ENCODE results near the gene CEMIP2. TPM values are rescaled to one million over a fixed set of nuclear protein-coding genes. Genes with fewer than 3 reads are reported as not detected.
A peak's percentile ranks its signal among the peaks of the same experiment; 100 is the strongest.
"Not testable (repeated sequence)": the region's sequence is repeated elsewhere in the genome, so short reads cannot be mapped to it uniquely, and the experiment has no call there.

The CEMIP2 gene
- total RNA-seq, 1 experiment from 2014 or later, result 14.6 TPM

DNA sequence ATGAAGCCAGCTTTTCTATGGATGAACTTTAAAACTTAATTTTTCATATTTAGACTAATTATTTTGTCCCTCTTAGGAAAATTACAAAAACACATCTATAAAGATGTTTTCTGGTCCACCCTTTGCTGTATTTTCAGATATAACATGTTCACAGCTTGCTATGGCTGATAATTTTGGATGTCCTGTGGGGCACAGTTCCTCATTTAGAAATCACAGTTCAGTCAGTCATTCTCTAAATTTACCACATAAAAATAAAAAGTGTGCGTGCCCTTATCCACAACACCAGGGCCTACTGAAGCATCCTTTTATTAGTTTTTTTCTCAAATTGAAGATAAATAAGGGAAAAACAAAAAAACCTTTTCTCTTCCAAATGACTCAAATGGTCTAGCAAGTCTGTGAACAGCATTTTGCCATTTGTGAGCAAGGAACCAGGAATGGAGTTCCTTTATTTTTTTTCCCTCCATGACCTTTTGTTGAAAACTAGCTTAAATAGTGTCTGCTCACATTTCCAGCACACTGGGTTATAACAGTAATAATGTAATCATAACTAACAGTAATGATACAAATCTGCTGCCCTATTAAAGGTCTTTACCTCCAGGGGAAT is 87.1 kb downstream of the CEMIP2 start:
- DNase-seq (ENCODE audit: low read depth), result no peak

- no peak for DNase-seq (ENCODE audit: low read depth)
Observed at GRCh38 chr9:71680189-71680980, 87.9 kb downstream of the CEMIP2 start.

- DNase-seq (ENCODE audit: low read depth), result no peak
Observed at GRCh38 chr9:71678999-71679398, 89.3 kb downstream of the CEMIP2 start.

GRCh38 chr9:71677209-71677608 is 91.1 kb downstream of the CEMIP2 start:
- no peak for DNase-seq (ENCODE audit: low read depth)

- no peak for DNase-seq (ENCODE audit: low read depth)
Observed at GRCh38 chr9:71676460-71676859, 91.9 kb downstream of the CEMIP2 start.

DNA sequence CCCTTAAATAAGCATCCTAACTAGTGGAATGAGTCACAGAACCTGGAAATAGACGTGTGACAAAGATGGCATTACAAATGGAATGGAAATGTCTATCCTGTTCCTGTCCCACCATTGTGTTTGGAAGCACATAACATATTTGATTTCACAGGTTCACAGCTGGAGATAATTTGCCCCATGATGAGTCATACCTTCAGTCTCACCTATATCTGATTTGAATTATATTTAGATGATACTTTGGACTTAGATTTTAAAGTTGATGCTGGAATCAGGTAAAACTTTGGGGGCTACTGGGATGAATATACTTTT is 92.5 kb downstream of the CEMIP2 start:
- peak; percentile 62 for DNase-seq (ENCODE audit: low read depth)

DNA sequence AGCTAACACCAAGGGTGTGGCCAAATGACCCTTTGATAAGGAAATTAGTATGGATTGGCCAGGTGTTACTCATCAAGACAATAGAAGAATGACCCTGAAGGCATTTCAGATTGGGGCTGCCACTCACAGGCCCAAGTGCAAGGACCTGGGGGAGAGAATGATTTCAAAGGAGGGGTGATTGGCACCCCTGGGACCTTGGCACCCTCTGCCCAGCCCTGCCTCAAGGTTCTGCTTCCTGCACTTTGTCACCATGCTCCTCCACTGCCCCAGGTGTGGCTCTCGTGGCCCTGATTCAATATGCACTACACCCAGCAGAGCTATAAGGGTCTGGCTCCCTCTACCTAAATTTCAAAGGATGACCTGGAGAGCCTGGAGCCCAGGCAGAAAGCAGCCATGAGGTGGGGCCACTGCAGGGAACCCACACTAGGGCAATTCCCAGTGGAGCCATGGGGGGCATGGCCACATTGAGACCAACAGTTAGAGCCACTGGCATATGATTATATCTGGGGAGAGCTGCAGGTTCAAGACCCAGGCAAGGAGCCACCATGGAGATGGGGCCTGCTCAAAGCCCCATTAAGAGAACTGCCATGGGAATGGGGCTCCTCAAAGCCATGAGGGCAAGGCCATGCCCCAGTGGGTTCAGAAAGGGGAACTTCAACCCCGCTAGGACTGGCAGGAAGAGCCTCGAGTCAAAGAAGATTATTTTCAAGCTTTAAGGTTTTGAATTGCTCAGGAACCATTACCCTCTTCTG is 93.0 kb downstream of the CEMIP2 start:
- DNase-seq (ENCODE audit: low read depth), result no peak

DNA sequence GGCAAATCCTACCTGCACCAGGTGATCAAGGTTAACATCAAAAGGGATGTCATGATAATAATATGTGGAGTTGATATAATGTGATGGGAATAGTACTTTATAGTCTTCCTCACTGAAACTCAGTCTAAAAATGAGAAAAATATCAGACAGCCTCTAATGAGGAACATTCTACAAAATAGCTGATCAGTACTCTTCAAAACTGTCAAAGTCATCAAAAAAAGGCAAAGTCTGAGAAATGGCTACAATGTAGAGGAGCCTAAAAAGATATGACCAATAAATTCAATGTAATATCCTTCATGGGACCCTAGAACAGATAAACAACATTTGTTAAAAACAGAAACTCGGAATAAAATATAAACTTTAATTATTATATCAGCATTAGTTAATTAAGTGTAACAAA is 95.7 kb downstream of the CEMIP2 start:
- no peak for DNase-seq (ENCODE audit: low read depth)

GRCh38 chr9:71671289-71671688 is 97.0 kb downstream of the CEMIP2 start:
- no peak for DNase-seq (ENCODE audit: low read depth)

GRCh38 chr9:71670121-71670520 is 98.2 kb downstream of the CEMIP2 start:
- DNase-seq (ENCODE audit: low read depth), result no peak

GRCh38 chr9:71669284-71669995 is 98.9 kb downstream of the CEMIP2 start:
- no peak for DNase-seq (ENCODE audit: low read depth)

DNA sequence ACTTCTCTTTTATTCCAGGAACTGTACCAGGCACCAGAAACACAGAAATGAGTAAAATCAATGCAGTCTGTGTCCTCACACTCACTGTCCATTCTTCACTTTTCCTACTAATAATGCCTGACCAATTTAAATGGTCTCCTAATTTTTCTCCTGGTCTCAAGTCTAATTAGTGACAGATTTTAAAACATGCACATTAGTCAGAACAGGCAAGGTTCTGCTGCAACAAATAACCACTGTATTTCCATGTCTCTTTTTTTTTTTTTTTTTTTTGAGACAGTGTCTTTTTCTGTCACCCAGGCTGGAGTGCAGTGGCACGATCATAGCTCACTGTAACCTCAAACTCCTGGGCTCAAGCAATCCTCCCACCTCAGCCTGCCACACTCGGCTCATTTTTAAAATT is 99.6 kb downstream of the CEMIP2 start:
- no peak for DNase-seq (ENCODE audit: low read depth)

DNA sequence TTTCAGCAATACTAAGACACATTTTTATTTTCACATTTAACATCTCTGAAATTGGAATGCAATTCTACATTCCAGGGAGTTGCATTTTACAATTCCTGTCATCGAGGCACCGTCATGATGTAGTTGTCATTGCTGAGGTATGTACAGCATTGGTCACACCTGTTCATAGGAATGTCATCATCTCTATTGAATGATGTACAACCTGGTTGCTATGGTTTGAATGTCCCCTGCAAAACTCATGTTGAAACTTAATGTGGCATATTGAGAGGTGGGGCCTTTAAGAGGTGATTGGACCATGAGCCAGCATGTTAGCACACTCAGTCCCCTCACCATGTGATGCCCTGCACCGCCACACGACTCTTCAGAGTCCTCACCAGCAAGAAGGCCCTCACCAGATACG is 103.1 kb downstream of the CEMIP2 start:
- no peak for DNase-seq (ENCODE audit: low read depth)

DNA sequence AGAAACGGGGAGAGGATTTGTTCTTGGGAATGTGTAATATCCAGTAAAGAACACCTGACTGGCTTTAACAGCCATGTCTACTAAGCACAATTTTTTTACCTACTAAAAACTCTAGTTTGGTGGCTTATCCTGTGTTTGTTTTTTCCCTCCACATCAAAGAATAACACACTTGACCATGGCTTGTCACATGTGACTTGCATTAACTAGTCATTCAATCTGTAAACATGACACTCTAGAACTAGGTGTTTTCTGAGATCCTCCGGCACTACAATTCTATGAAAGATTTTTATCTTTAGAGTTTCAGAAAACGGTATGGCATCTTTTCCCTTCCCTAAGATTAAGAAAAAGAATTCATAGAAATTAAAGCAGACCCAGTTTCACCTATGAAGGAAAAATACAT is 103.7 kb downstream of the CEMIP2 start:
- no peak for DNase-seq (ENCODE audit: low read depth)

DNA sequence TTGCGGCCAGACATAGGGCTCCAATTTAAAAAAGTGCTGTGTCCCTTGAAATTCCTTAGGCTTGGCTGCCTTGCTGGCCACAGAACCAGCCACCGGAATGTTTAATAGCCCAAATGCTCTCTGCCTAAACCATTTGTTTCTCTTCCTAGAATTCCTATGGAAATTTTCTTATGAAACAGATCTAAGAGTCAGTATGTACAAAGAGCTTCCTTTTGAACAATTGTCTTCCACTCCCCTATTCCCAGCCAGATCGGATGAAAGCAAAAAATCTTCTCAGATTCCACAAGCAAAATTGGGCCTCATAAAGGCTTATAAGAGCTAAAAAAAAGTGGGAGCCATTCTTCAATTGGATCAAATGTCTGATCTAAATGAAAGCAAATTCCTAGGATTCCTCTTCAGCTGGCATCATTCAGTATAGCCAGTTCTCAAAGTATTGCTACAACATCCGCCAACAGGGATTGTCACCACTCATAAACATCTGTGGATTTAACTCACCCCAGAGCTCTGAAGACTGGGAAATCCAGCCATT is 104.3 kb downstream of the CEMIP2 start:
- DNase-seq (ENCODE audit: low read depth), result peak; percentile 28

- DNase-seq (ENCODE audit: low read depth), result no peak
Observed at GRCh38 chr9:71663216-71663615, 105.1 kb downstream of the CEMIP2 start.

GRCh38 chr9:71662082-71662481 is 106.2 kb downstream of the CEMIP2 start:
- DNase-seq (ENCODE audit: low read depth), result no peak

- DNase-seq (ENCODE audit: low read depth), result not testable (repeated sequence)
Observed at GRCh38 chr9:71657276-71657675, 111.0 kb downstream of the CEMIP2 start.

- no peak for DNase-seq (ENCODE audit: low read depth)
Observed at GRCh38 chr9:71656496-71656895, 111.8 kb downstream of the CEMIP2 start.

GRCh38 chr9:71655778-71656177 is 112.5 kb downstream of the CEMIP2 start:
- DNase-seq (ENCODE audit: low read depth), result no peak

- no peak for DNase-seq (ENCODE audit: low read depth)
Observed at GRCh38 chr9:71655141-71655540, 113.2 kb downstream of the CEMIP2 start.

DNA sequence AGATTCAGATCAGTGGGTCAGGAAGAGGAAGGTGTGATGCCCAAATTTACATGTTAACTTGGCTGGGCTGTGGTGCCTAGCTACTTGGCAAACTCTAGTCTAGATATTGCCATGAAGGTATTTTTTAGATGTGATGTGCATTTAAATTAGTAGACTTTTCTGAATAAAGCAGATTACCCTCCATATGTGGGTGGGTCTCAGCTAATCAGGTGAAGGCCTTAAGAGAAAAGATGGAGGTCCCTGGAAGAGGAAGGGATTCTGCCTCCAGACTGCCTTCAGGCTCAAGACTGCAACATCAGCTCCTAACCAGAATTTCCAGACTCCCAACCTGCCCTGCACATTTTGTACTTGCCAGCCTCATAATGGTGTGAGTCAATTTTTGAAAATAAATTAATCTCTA is 115.8 kb downstream of the CEMIP2 start:
- no peak for DNase-seq (ENCODE audit: low read depth)
